Cardiac fibroblast (primary cell): Measurements from ENCODE around the gene AFF3.

ENCODE experiments used
- DNase-seq, 2 donors: peaks; one replicate each; pipeline versions ENCODE4 v3.0.0 to v3.0.0-alpha.2; 2010; ENCODE audit warnings: low read depth in 2 of 2
- H3K4me3 ChIP-seq, 2 donors: replicated peaks in 1 of 2; 1 replicate in 1 of 2; 2 replicates in 1 of 2; pipeline ENCODE4 v1.5.1; 2011; ENCODE audit warnings: low read depth in 2 of 2, low read length in 2 of 2, mild to moderate bottlenecking in 2 of 2, moderate library complexity in 1 of 2
- TF ChIP-seq, protein P1 (sequence below): IDR thresholded peaks from one replicate; pipeline ENCODE4 v1.5.1; 2011; ENCODE audit warnings: low read depth, mild to moderate bottlenecking, low read length, inconsistent platforms

AFF3 gene

DNA sequence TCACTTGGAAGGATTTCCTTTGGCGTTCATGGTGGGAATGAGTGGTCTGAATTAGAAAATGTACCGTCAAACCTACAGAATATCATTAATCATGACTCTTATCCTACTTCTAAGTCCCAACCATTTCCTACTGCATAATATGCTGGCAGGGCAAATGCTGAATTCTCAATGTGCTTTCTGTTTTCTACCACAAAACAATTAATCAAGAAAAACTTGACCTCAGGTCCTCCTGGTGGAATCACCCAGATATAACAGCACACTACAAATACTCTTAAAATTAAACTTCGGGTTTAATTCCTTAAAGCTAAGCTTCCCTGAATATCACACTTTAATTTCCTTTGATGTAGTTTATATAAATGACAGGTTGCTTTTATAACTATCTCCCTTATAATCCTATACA, 301.6 kb downstream of the AFF3 start:
- H3K4me3 ChIP-seq = no peak overlapping the region
- TF ChIP-seq, protein P1, sequence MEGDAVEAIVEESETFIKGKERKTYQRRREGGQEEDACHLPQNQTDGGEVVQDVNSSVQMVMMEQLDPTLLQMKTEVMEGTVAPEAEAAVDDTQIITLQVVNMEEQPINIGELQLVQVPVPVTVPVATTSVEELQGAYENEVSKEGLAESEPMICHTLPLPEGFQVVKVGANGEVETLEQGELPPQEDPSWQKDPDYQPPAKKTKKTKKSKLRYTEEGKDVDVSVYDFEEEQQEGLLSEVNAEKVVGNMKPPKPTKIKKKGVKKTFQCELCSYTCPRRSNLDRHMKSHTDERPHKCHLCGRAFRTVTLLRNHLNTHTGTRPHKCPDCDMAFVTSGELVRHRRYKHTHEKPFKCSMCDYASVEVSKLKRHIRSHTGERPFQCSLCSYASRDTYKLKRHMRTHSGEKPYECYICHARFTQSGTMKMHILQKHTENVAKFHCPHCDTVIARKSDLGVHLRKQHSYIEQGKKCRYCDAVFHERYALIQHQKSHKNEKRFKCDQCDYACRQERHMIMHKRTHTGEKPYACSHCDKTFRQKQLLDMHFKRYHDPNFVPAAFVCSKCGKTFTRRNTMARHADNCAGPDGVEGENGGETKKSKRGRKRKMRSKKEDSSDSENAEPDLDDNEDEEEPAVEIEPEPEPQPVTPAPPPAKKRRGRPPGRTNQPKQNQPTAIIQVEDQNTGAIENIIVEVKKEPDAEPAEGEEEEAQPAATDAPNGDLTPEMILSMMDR = no peak
- DNase-seq = no peak

DNA sequence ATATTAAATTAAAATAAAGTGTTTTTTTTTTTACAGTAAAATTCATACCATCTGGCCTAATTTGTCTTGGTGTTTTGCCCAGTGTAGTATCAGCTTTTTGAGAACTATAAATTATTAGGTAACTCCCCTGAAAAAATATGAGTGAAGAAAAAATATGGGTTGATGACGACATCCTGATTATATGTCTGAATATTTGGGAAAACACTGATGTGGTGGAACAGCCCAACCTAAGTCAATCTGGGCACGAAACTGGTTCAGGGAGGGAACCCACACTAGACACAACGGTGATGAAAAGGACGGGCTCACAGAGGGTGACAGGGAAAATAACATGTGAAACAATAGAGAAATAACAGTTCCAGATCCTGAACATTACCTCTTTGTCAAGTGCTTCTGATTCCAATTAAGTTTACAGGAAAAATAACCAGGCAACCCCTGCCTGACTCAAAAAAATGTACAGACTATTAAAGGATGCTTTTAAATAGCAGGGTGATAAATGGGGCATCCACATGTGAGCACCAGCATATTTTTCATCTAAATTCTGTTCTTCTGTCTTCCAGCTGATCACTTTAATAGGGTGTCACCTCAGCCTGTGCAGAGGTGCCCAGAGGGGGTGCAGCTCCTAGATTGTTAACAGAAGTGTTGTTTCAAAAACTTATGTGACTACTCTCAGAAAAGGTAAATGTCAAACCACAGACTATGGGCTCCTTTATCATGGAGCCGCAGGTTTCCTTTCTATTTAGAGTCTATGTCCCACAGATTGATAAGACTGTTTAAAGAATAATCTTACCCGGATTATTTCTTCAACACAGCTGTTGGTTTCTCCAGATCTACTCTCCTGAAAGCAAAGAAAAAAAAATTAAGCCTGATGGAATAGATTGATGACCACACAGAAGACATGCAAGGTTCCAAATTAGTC, 305.4 kb downstream of the AFF3 start:
- TF ChIP-seq, protein P1 = no peak
- DNase-seq = peak in 1 of 2 donors; percentile 44
- H3K4me3 ChIP-seq = no peak overlapping the region

DNA sequence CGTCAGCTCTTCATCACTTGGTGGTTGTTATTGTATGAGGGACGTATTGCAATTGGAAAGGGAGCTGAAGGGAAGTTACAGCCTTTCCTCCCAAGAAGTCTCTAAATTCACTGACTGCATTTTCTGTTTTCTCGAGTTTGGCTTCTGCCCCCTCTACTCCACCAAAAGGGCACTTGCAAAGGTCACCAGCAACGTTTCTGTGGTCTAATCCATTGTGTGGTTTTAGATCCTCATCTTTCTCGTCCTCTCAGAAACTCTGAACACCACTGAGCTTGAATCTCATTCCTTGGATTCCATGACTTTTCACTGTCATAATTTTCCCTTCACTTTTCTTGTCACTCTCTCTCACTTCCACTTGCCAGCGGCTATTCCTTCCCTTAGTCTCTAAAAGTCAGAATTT, 308.0 kb downstream of the AFF3 start:
- no peak overlapping the region for H3K4me3 ChIP-seq
- DNase-seq = no peak
- TF ChIP-seq, protein P1 = no peak

DNA sequence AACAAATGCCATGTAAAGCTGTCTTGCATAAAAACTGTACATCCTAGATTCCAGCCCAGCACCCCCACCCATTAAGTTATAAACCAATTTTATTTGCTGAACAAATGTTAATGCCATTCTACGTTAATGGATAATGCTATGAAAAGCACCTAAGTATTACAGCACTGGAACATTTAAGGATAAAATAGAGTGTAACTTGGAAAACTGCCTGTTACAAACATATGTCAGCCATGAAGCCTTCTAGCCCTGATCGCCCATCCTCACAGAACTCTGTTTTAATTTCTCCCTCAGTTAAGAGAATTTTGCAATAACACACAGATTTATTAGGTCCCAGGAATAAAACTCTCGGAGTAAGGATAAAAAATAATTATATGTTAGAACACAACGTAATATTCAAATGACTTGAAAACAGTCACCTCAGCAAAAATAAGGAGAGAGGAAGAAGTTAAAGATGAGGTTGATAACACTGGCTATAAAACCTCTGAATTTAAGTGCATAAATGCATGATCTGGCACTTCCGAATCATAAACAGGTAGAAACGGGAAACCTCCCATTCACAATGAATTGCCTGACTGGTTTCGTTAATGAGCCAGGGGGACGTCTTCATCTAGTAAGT, 308.7 kb downstream of the AFF3 start:
- no peak overlapping the region for H3K4me3 ChIP-seq
- no peak for DNase-seq
- TF ChIP-seq, protein P1 = no peak

DNA sequence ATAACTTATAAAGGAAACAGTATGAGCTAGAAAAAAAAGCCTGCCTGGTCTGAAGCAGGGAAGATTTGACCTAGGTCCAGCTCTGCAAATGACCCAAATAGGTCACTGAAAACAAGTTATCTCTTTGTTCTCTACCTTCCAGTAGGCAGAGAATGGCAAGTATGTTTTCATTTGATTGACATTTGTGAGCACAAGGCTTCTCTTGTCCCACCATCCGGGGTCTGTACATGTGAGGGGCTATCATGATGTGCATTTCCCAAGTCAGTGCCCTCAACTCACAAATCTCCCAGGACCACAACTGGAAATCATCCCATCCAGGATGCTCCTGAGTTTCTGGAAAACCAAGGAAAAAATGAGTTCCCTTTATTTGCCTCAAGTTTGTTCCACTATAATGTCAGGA, 309.5 kb downstream of the AFF3 start:
- TF ChIP-seq, protein P1 = no peak
- H3K4me3 ChIP-seq = no peak overlapping the region
- no peak for DNase-seq

DNA sequence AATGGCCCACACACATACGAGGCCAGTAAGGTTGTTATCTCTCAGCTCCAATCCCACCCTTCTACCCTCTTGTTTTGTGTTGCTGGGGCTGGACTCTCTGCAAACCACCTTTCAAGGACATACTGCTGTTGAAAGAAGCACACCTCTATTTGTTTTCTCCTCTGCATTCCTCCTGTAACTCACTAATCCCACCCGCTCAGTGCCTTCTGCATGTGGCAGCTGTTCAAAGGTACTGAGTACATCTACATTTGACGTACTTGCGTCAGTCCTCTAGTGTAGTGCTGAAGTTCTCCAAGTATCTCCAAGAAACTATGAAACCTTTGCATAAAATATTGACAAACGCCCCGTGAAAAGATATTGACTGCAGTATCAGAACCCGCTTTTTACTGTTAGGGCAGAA, 310.6 kb downstream of the AFF3 start:
- TF ChIP-seq, protein P1 = no peak
- H3K4me3 ChIP-seq = no peak overlapping the region
- no peak for DNase-seq
